B cell (primary cell): Measurements from ENCODE around the gene NANOS2. TPM values are rescaled to one million over a fixed set of nuclear protein-coding genes. Genes with fewer than 3 reads are reported as not detected.

ENCODE experiments used
- ATAC-seq: fragments of 200-7000 bp; cut with Tn5 transposase; one replicate; pipeline ENCODE4 v1.10.0; 2021; ENCODE audit warnings: low read depth, mild to moderate bottlenecking, moderate number of reproducible peaks, moderate library complexity
- CTCF ChIA-PET: fragments of 350-600 bp; sonication (Branson Sonifier 250); formaldehyde crosslinking; loops from one replicate; lab custom pipeline; 2021; ENCODE audit warnings: antibody characterized with exemption, inconsistent platforms; lab: Charles Lee
- POLR2A ChIA-PET: fragments of 350-600 bp; sonication (Branson Sonifier 250); formaldehyde crosslinking; loops from one replicate; lab custom pipeline; 2021; ENCODE audit warnings: antibody characterized with exemption; lab: Charles Lee
- DNase-seq: peaks from one replicate; pipeline ENCODE4 v3.0.0; 2013
- H2AFZ ChIP-seq: 2 replicates; pipeline ENCODE4 v1.6.1; 2012; ENCODE audit warnings: mild to moderate bottlenecking, low read depth, low read length; ENCODE audit not compliant: insufficient read depth, poor library complexity, severe bottlenecking
- H3K27ac ChIP-seq, 2 donors: 1 replicate in 1 of 2; 2 replicates in 1 of 2; pipeline ENCODE4 v1.5.1; 2012 to 2013; ENCODE audit warnings: low read length in 2 of 2, mild to moderate bottlenecking in 2 of 2, moderate library complexity in 1 of 2
- H3K27me3 ChIP-seq, 4 experiments: fragments of 200-600 bp in 1 of 4; sonication (generic) in 1 of 4; replicated peaks in 1 of 4; 1 replicate in 2 of 4; 2 replicates in 2 of 4; pipeline versions ENCODE4 v1.6.1 to v1.7.0; 2013 to 2016; ENCODE audit warnings: low read length in 3 of 4, mild to moderate bottlenecking in 2 of 4, mixed read lengths in 1 of 4, moderate library complexity in 1 of 4; ENCODE audit not compliant: insufficient read depth in 4 of 4, control insufficient read depth in 3 of 4; ENCODE audit errors: control extremely low read depth in 1 of 4
- H3K36me3 ChIP-seq, 2 experiments: replicated peaks in 1 of 2; 1 replicate in 1 of 2; 2 replicates in 1 of 2; pipeline versions ENCODE4 v1.6.1 to v1.7.1; 2013; ENCODE audit warnings: low read length in 1 of 2; ENCODE audit not compliant: insufficient read depth in 2 of 2, control insufficient read depth in 1 of 2; ENCODE audit errors: control extremely low read depth in 1 of 2, extremely low read depth in 1 of 2
- H3K4me1 ChIP-seq, 2 donors: fragments of 200-600 bp in 1 of 2; sonication (generic) in 1 of 2; 1 replicate in 1 of 2; 2 replicates in 1 of 2; pipeline versions ENCODE4 v1.5.1 to v1.6.1; 2013 to 2017; ENCODE audit warnings: low read length in 2 of 2; ENCODE audit not compliant: control insufficient read depth in 2 of 2, insufficient read depth in 2 of 2
- H3K4me2 ChIP-seq: replicated peaks from 2 replicates; pipeline ENCODE3; 2012; ENCODE audit warnings: mild to moderate bottlenecking, low read depth, low read length; ENCODE audit not compliant: poor library complexity, severe bottlenecking
- H3K4me3 ChIP-seq, 5 experiments: fragments of 200-600 bp in 1 of 5; sonication (generic) in 1 of 5; 1 replicate in 3 of 5; 2 replicates in 2 of 5; pipeline versions ENCODE4 v1.5.1 to v1.7.0; 2011 to 2016; ENCODE audit warnings: low read length in 4 of 5, mild to moderate bottlenecking in 4 of 5, low read depth in 2 of 5, control low read depth in 1 of 5, moderate library complexity in 1 of 5; ENCODE audit not compliant: insufficient read depth in 1 of 5; ENCODE audit errors: control extremely low read depth in 1 of 5, extremely low read depth in 1 of 5
- H3K79me2 ChIP-seq: fragments of 200-600 bp; sonication (generic); one replicate; pipeline ENCODE4 v1.6.0; 2016; ENCODE audit warnings: low read length; ENCODE audit not compliant: control insufficient read depth, insufficient read depth
- H3K9ac ChIP-seq: fragments of 200-600 bp; sonication (generic); 2 replicates; pipeline ENCODE4 v1.6.1; 2017; ENCODE audit warnings: mild to moderate bottlenecking, low read length, moderate library complexity
- H3K9me3 ChIP-seq, 3 donors: one replicate each; pipeline versions ENCODE4 v1.6.1 to v1.7.1; 2013; ENCODE audit warnings: low read length in 2 of 3; ENCODE audit not compliant: control insufficient read depth in 2 of 3, insufficient read depth in 1 of 3; ENCODE audit errors: control extremely low read depth in 1 of 3
- H4K20me1 ChIP-seq: 2 replicates; pipeline ENCODE4 v1.6.0; 2012; ENCODE audit warnings: mild to moderate bottlenecking, low read length; ENCODE audit not compliant: insufficient read depth, control insufficient read depth, poor library complexity, severe bottlenecking
- H3K27ac Mint-ChIP-seq: one replicate; pipeline ENCODE4 v1.8.0; 2021; ENCODE audit warnings: mixed read lengths
- H3K27me3 Mint-ChIP-seq: one replicate; pipeline ENCODE4 v1.8.0; 2021; ENCODE audit warnings: mixed read lengths
- H3K4me1 Mint-ChIP-seq: one replicate; pipeline ENCODE4 v1.8.0; 2021; ENCODE audit warnings: mixed read lengths
- H3K4me3 Mint-ChIP-seq: one replicate; pipeline ENCODE4 v1.8.0; 2021; ENCODE audit warnings: mixed read lengths
- H3K9me3 Mint-ChIP-seq: one replicate; pipeline ENCODE4 v1.8.0; 2022; ENCODE audit warnings: mixed read lengths; ENCODE audit not compliant: insufficient read depth
- CTCF ChIP-seq: fragments of 200-600 bp; IDR thresholded peaks from one replicate; pipeline ENCODE4 v1.8.0; 2022; ENCODE audit warnings: antibody characterized with exemption, mild to moderate bottlenecking
- EZH2 ChIP-seq: IDR thresholded peaks from 2 replicates; pipeline ENCODE4 v1.6.1; 2012; ENCODE audit warnings: borderline replicate concordance, low read depth, mild to moderate bottlenecking, moderate library complexity, low read length; ENCODE audit not compliant: insufficient read depth, poor library complexity, severe bottlenecking
- WGBS: methylation state at CpG from one replicate; pipeline ENCODE4 v1.1.5; 2013; ENCODE audit warnings: missing lambda C conversion rate; ENCODE audit not compliant: insufficient coverage; 5-methylcytosine and 5-hydroxymethylcytosine counted together
- intact Hi-C: fragments of 100-400 bp; cut with micrococcal nuclease; formaldehyde crosslinking; loops from one replicate; pipeline ENCODE4 v1.10.0; 2022
- polyA plus RNA-seq: library from polyadenylated mRNA; depleted of rRNA; stranded (reverse); fragments of >200 nt; gene quantifications from 2 replicates; pipeline ENCODE4 v1.2.3, GENCODE V29; 2012
- total RNA-seq, 2 donors: library from RNA; stranded (reverse); fragments of 120-200 nt in 1 of 2; gene quantifications; 1 replicate in 1 of 2; 2 replicates in 1 of 2; pipeline versions ENCODE4 v1.2.3 to v1.2.4, GENCODE V29; 2013 to 2022

Gene NANOS2
- total and polyA plus RNA-seq, 2 donors (not counting 1 experiment from before 2014, with no cell fraction given), result not detected

- Histone ChIP-seq H2AFZ (peak overlapping the region; percentile 73), H3K4me3 (peak overlapping the region in 1 of 5 experiments; percentile 29), H3K27me3 (peaks cover 0 to 39% (median 15%) of the 10 kb centered on the region in 4 experiments), H3K4me1 (peaks cover 10 to 13% of the 10 kb centered on the region in 2 donors), H3K79me2 (no peaks in the 10 kb centered on the region), H3K9ac (peak overlapping the region; percentile 49), H3K4me2 (peak overlapping the region; percentile 72), H3K36me3 (no peaks in the 10 kb centered on the region), H3K27ac (no peak overlapping the region), H4K20me1 (peaks cover under 1% of the 10 kb centered on the region), H3K9me3 (no peaks in the 10 kb centered on the region)
- intact Hi-C loops, result no loop called here
- POLR2A ChIA-PET, result no interaction called here
- peaks cover 45% of the 10 kb centered on the region for H3K27me3 Mint-ChIP-seq
- ATAC-seq (no peak), DNase-seq (no peak)
- H3K4me3 Mint-ChIP-seq, result peak overlapping the region; percentile 13
- TF ChIP-seq EZH2, result no peak
- TF ChIP-seq CTCF, result no peak
- CTCF ChIA-PET, result interaction anchor here (0.7 kb wide), 1 partner anchor 10 kb away, joined by 4 read pairs; no protein-coding TSS in a partner anchor
- peaks cover 15% of the 10 kb centered on the region for H3K4me1 Mint-ChIP-seq
- H3K27ac Mint-ChIP-seq, result no peak overlapping the region
- 3% methylated on average over 28 of the region's 41 CpGs for WGBS
- no peaks in the 10 kb centered on the region for H3K9me3 Mint-ChIP-seq
These were observed 38.0 kb downstream of the NANOS2 start for GRCh38 chr19:45876411-45877197.

- Histone ChIP-seq H3K36me3 (no peaks in the 10 kb centered on the region), H3K27ac (no peak overlapping the region), H3K4me2 (peak overlapping the region; percentile 72), H3K4me3 (peak overlapping the region in 1 of 5 experiments; percentile 29), H3K9me3 (no peaks in the 10 kb centered on the region), H4K20me1 (no peaks in the 10 kb centered on the region), H3K9ac (no peak overlapping the region), H3K4me1 (peaks cover 10 to 13% of the 10 kb centered on the region in 2 donors), H2AFZ (peak overlapping the region; percentile 73), H3K79me2 (no peaks in the 10 kb centered on the region), H3K27me3 (peaks cover 0 to 39% (median 15%) of the 10 kb centered on the region in 4 experiments)
- Mint-ChIP-seq H3K9me3 (no peaks in the 10 kb centered on the region), H3K4me1 (peaks cover 15% of the 10 kb centered on the region), H3K4me3 (peak overlapping the region; percentile 13), H3K27ac (no peak overlapping the region), H3K27me3 (peaks cover 45% of the 10 kb centered on the region)
- WGBS, result 33% methylated on average over 3 of the region's 4 CpGs
- TF ChIP-seq CTCF (no peak), EZH2 (no peak)
- intact Hi-C loops, result no loop called here
- POLR2A ChIA-PET, result no interaction called here
- no peak for DNase-seq
- no peak for ATAC-seq
- CTCF ChIA-PET, result interaction anchor here (0.7 kb wide), 1 partner anchor 9 kb away, joined by 4 read pairs; no protein-coding TSS in a partner anchor
These were observed 38.5 kb downstream of the NANOS2 start for GRCh38 chr19:45876161-45876410.
